GM12864 (cell line): Measurements from ENCODE around the gene SEMA3D.

Experiments used
- DNase-seq: peaks from one replicate; pipeline ENCODE4 v3.0.0-alpha.2; 2011; ENCODE audit warnings: low read depth
- H3K4me3 ChIP-seq: 2 replicates; pipeline ENCODE4 v1.5.1; 2011; ENCODE audit warnings: mild to moderate bottlenecking, low read depth, low read length, control low read depth
- TF ChIP-seq, protein P1 (sequence below): IDR thresholded peaks from 2 replicates; pipeline ENCODE4 v1.5.1; 2011; ENCODE audit warnings: low read depth, mild to moderate bottlenecking, moderate library complexity, low read length, control low read depth, inconsistent platforms; ENCODE audit errors: missing control alignments

SEMA3D gene

DNA sequence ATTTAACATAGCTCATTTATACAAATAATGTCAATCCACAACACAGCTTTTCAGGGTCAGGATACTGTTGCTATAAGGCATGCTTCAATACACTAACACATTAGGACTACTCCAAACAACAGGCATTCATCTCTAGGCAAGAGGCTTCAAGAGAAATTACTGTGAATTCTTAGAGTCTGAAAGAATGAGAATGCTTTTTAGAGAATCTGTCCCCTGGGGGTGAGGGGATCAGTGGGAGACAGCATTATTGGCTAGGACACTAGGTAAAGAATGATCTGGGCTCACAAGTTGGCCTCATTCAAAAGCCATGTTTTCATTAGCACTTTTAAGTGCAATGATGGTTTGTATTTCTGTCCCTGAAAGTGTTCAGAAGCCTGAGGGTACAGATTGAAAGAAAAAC is 132.6 kb downstream of the SEMA3D start:
- TF ChIP-seq, protein P1, sequence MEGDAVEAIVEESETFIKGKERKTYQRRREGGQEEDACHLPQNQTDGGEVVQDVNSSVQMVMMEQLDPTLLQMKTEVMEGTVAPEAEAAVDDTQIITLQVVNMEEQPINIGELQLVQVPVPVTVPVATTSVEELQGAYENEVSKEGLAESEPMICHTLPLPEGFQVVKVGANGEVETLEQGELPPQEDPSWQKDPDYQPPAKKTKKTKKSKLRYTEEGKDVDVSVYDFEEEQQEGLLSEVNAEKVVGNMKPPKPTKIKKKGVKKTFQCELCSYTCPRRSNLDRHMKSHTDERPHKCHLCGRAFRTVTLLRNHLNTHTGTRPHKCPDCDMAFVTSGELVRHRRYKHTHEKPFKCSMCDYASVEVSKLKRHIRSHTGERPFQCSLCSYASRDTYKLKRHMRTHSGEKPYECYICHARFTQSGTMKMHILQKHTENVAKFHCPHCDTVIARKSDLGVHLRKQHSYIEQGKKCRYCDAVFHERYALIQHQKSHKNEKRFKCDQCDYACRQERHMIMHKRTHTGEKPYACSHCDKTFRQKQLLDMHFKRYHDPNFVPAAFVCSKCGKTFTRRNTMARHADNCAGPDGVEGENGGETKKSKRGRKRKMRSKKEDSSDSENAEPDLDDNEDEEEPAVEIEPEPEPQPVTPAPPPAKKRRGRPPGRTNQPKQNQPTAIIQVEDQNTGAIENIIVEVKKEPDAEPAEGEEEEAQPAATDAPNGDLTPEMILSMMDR = no peak
- no peak for DNase-seq
- no peak overlapping the region for H3K4me3 ChIP-seq

DNA sequence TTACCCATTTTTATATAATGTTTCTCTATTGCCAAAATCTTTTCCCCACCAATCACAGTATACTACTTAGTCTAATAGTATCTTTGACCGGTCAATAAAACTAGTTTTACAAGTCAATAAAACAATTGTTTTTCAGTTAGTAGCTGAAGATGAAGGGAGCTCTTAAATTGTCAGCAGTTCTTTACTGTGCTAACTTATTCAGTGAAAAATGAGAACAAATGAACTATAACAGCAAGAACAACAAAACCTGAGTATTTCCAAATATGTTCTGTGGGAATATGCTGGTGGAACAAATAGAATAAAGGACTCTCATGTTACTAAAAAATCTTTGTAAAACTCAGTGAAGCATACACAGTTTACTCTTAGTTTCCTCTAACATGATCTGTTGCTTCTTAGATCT is 134.0 kb downstream of the SEMA3D start:
- H3K4me3 ChIP-seq = no peak overlapping the region
- DNase-seq = no peak
- TF ChIP-seq, protein P1 = no peak

- DNase-seq = no peak
- no peak overlapping the region for H3K4me3 ChIP-seq
- TF ChIP-seq, protein P1 = no peak
Measured at GRCh38 chr7:85052056-85052737, 134.7 kb downstream of the SEMA3D start.

DNA sequence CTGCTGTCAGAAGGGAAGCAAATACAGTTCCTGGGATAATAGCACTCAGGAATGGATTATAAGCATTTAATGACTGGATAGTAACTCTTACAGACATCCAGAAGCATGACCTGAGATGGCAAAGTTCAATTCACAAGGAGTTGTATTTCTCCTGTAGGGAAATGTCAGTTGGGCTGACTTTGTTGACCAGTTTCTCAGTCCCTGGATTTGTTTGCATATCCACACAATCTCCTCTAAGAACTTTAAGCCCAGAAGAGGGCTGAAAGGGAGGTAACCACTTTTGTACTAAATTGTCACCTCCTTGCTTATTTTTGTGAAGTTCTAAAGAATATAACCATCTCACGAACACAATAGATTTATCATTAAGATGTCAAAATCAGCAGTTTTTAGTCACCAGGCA is 140.3 kb downstream of the SEMA3D start:
- DNase-seq = no peak
- TF ChIP-seq, protein P1 = no peak
- H3K4me3 ChIP-seq = no peak overlapping the region

DNA sequence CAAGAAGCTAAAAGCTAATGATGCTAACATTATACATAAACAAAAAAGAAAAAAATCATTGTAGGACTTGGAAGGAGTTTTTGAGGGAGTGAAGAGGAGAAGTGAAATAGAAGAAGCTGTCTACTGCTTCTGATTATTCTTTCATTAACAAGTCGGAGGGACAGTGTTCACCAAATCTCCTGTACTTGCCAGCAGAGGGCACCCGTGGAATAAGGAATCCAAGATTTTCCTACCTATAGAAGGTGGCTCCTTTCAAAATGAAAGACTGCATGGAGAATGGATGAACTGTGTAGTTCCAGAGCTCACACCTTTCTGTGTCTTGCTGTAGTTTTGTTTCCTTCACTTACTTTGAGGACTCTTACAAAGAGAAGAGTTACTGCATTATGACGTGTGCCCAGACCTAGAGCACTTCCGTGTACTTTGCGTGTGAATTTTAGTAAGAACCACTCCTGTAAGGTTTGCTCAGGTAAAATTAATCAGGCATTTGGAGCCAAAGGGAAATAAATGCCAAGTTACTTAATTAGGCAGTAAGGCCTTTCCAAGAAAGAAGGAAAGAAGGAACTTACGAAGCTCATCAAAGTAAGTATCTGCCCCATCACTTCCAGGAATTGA is 145.1 kb downstream of the SEMA3D start:
- TF ChIP-seq, protein P1 = peak; percentile 61
- DNase-seq = no peak

DNA sequence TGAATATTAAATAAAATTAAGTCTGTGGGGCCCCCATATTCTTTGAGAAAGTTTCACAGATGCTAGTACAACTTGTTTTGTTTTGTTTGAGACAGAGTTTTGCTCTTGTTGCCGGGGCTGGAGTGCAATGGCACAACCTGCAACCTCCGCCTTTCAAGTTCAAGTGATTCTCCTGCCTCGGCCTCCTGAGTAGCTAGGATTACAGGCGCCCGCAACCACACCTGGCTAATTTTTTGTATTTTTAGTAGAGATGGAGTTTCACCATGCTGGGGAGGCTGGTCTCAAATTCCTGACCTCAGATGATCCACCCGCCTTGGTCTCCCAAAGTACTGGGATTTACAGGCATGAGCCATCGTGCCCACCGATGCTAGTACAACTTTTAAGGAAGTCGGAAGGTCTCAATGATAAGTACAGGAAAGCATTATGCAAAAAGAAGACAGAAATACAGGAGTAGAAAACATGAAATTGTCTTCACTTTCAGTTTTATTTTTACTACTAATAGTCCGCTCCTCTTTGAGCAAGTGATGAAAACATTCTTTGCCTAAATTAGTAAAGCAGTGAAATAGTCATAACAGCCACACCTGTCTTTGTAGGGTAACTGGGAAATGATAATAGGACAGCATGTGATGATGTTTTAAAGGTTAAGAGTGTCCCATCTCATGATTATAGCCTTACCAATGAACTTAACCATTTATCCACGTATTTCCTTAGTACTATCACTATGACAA is 147.5 kb downstream of the SEMA3D start:
- no peak for DNase-seq
- TF ChIP-seq, protein P1 = no peak
- no peak overlapping the region for H3K4me3 ChIP-seq

More for the DNA sequence above, 145.1 kb downstream of the SEMA3D start:
- no peak overlapping the region for H3K4me3 ChIP-seq
